ENCODE results near the gene LDLRAP1.

DNA sequence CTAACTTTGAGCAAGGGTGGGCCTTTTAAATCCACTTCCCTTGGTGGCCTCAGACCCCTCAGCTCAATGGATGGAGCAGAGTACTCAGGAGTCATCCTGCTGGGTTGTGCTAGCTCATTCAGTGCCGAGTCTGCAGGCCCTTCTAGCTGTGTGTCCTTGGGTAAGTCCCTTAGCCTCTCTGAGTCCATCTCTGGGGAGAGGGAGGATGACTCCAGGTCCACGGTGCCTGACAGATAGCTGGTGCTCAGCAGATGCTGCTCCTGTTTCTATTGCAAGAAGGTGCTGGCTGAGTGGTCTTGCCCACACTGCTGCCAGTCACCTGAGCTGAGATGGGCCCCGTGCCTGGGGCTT lies 11.0 kb downstream of the LDLRAP1 start:
- no peak for TF ChIP-seq CTCF (IDR thresholded peaks at IDR 0.05)
- TF ChIP-seq POLR2A (IDR thresholded peaks at IDR 0.05) = no peak
